Heart left ventricle (tissue), 13 donors: ENCODE measurements around the gene RPGRIP1.

Experiments
- CTCF ChIP-seq, 12 donors: fragments of 200-600 bp; sonication (generic) in 4 of 12; IDR thresholded peaks; one replicate each; pipeline versions ENCODE4 v1.5.0 to v1.8.0; 2018 to 2022; ENCODE audit warnings: antibody characterized with exemption in 12 of 12, mild to moderate bottlenecking in 5 of 12
- POLR2A ChIP-seq, 2 donors: fragments of 450-650 bp; IDR thresholded peaks; one replicate each; pipeline ENCODE4 v1.6.1; 2017; ENCODE audit warnings: antibody characterized with exemption in 2 of 2, mild to moderate bottlenecking in 2 of 2, moderate library complexity in 2 of 2
- donor health status: ischemic (EF 13 %, LVEDD 7.1; RV severe dilation, severe dysfunction).
- donor health status: DM: no; HTN: yes; CAD: no.
- donor health status: DM: no; HTN: no; CAD: no.
- donor health status: ischemic (EF 25% LVEDD 6.9; RV normal size, moderate dysfunction).
- donor health status: ischemic (EF 25% LVEDD 5.7; RV mildly dilated, moderate dysfunction).
- donor health status: ischemic (EF 35%, LVEDD 5.7; RV mildly dilated, moderate dysfunction).
- donor health status: nonischemic (EF 11% LVEDD 7.7; RV severe dilation, severe dysfunction).
- donor health status: DM: yes; HTN: yes; CAD: no.
- donor health status: PGD.
- donor health status: ischemic (EF 29% LVEDD 5.4; RV normal size, mild dysfunction).
- donor health status: nonischemic (EF 23%, LVEDD 6.1; RV moderate dilation, normal function).

GRCh38 chr14:21261824-21262223 is 18.1 kb upstream of the RPGRIP1 start:
- no peak for TF ChIP-seq CTCF (IDR thresholded peaks at IDR 0.05)
- no peak for TF ChIP-seq POLR2A (IDR thresholded peaks at IDR 0.05)
